ENCODE data around the gene SYT7. TPM values are rescaled to one million over a fixed set of nuclear protein-coding genes. Genes with fewer than 3 reads are reported as not detected.
A peak's percentile ranks its signal among the peaks of the same experiment; 100 is the strongest.

Gene SYT7
- total RNA-seq, 2 donors from 2014 or later, result 8.5 to 28.4 TPM

- no peak for TF ChIP-seq CTCF (IDR thresholded peaks at IDR 0.05)
- Histone ChIP-seq H3K36me3 (no peaks in the 10 kb centered on the region), H3K9me3 (no peaks in the 10 kb centered on the region), H3K27ac (no peak overlapping the region), H3K4me3 (peak overlapping the region; percentile 43), H3K4me1 (no peaks in the 10 kb centered on the region), H3K27me3 (peaks cover 16% of the 10 kb centered on the region), H3K9ac (ENCODE audit: low read depth in 2 of 2, low read length in 2 of 2) (peak overlapping the region; percentile 28 to 46)
- DNase-seq, result no peak
- intact Hi-C loops (cut with DNase I), result no loop called here
Measured at GRCh38 chr11:61580271-61580888, 496 bp downstream of the SYT7 start.

GRCh38 chr11:61579676-61580270 is 1.1 kb downstream of the SYT7 start:
- Histone ChIP-seq H3K9me3 (no peaks in the 10 kb centered on the region), H3K27me3 (peaks cover 16% of the 10 kb centered on the region), H3K9ac (ENCODE audit: low read depth in 2 of 2, low read length in 2 of 2) (peak overlapping the region; percentile 28 to 46), H3K36me3 (no peaks in the 10 kb centered on the region), H3K27ac (no peak overlapping the region), H3K4me1 (no peaks in the 10 kb centered on the region), H3K4me3 (peak overlapping the region; percentile 43)
- DNase-seq, result no peak
- intact Hi-C loops (cut with DNase I), result loop anchor here (5.0 kb wide), 1 partner anchor 48 kb away; no protein-coding TSS in a partner anchor
- no peak for TF ChIP-seq CTCF (IDR thresholded peaks at IDR 0.05)

GRCh38 chr11:61578819-61579675 is 1.8 kb downstream of the SYT7 start:
- Histone ChIP-seq H3K9ac (ENCODE audit: low read depth in 2 of 2, low read length in 2 of 2) (peak overlapping the region in 1 of 2 donors; percentile 9), H3K4me3 (no peak overlapping the region), H3K36me3 (no peaks in the 10 kb centered on the region), H3K9me3 (no peaks in the 10 kb centered on the region), H3K4me1 (no peaks in the 10 kb centered on the region), H3K27me3 (peaks cover 16% of the 10 kb centered on the region), H3K27ac (no peak overlapping the region)
- TF ChIP-seq CTCF (IDR thresholded peaks at IDR 0.05), result no peak
- DNase-seq, result no peak
- intact Hi-C loops (cut with DNase I), result loop anchor here (5.0 kb wide), 1 partner anchor 48 kb away; no protein-coding TSS in a partner anchor

- intact Hi-C loops (cut with DNase I), result loop anchor here (5.0 kb wide), 1 partner anchor 50 kb away; no protein-coding TSS in a partner anchor
- H3K9ac ChIP-seq (ENCODE audit: low read depth in 2 of 2, low read length in 2 of 2), result no peak overlapping the region
- H3K4me1 ChIP-seq, result no peaks in the 10 kb centered on the region
- peaks cover 16% of the 10 kb centered on the region for H3K27me3 ChIP-seq
- no peak for TF ChIP-seq CTCF (IDR thresholded peaks at IDR 0.05)
- H3K9me3 ChIP-seq, result no peaks in the 10 kb centered on the region
- H3K27ac ChIP-seq, result no peak overlapping the region
- DNase-seq, result no peak
- H3K4me3 ChIP-seq, result no peak overlapping the region
- no peaks in the 10 kb centered on the region for H3K36me3 ChIP-seq
Measured at GRCh38 chr11:61577383-61578118, 3.3 kb downstream of the SYT7 start.
